HG02623 (cell line): ENCODE results near the gene DEUP1.

ENCODE experiments used
- ATAC-seq: cut with Tn5 transposase; IDR thresholded peaks from one replicate; pipeline ENCODE4 v1.9.1; 2021; ENCODE audit warnings: moderate library complexity; ENCODE audit not compliant: unreplicated experiment

The DEUP1 gene

GRCh38 chr11:93476796-93477195, 146.3 kb downstream of the DEUP1 start:
- no peak for ATAC-seq

- ATAC-seq: no peak
Measured at GRCh38 chr11:93477684-93478234, 147.2 kb downstream of the DEUP1 start.

- no peak for ATAC-seq
Measured at GRCh38 chr11:93478841-93479240, 148.3 kb downstream of the DEUP1 start.

GRCh38 chr11:93480256-93480655, 149.7 kb downstream of the DEUP1 start:
- ATAC-seq: no peak

GRCh38 chr11:93480756-93481155, 150.2 kb downstream of the DEUP1 start:
- no peak for ATAC-seq

GRCh38 chr11:93481279-93481678, 150.7 kb downstream of the DEUP1 start:
- ATAC-seq: no peak

- no peak for ATAC-seq
Measured at GRCh38 chr11:93481696-93482095, 151.2 kb downstream of the DEUP1 start.

GRCh38 chr11:93482556-93482955, 152.0 kb downstream of the DEUP1 start:
- ATAC-seq: no peak

- no peak for ATAC-seq
Measured at GRCh38 chr11:93484716-93485115, 154.2 kb downstream of the DEUP1 start.

- ATAC-seq: no peak
Measured at GRCh38 chr11:93485983-93486382, 155.4 kb downstream of the DEUP1 start.

- ATAC-seq: no peak
Measured at GRCh38 chr11:93487032-93487483, 156.5 kb downstream of the DEUP1 start.
